ENCODE measurements around the gene MGAT5B.

GRCh38 chr17:76922084-76922483, 53.9 kb downstream of the MGAT5B start:
- TF ChIP-seq CTCF (IDR thresholded peaks at IDR 0.05), result no peak
- no peak for TF ChIP-seq POLR2A (IDR thresholded peaks at IDR 0.05)
